DMS53 (cell line): ENCODE results near the gene GPR4.
A peak's percentile ranks its signal among the peaks of the same experiment; 100 is the strongest.
"Not testable (repeated sequence)": the region's sequence is repeated elsewhere in the genome, so short reads cannot be mapped to it uniquely, and the experiment has no call there.

ENCODE experiments used
- DNase-seq: peaks from one replicate; lab custom pipeline; 2025; lab: John Stamatoyannopoulos, UW

GPR4 gene

DNA sequence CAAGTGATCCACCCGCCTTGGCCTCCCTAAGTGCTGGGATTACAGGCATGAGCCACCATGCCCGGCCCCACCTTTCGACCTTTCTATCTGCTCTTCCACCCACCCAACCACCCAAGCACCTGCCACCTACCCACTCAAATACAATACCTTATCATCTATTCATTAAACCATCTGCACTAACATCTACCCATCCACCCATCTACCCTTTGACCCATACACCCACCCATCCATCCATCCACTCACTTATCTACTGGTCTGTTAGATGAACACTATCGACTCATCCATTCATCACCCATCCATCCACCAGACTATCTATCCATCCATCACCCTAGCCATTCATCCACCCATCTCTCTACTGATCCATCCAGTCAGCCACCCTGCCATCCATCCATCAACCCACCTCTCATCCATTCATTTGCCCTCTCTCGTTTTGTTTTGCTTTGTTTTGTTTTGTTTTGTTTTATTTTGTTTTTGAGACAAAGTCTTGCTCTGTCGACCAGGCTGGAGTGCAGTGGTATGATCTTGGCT lies 20.0 kb upstream of the GPR4 start:
- no peak for DNase-seq

- DNase-seq: no peak
These were observed 19.4 kb upstream of the GPR4 start for GRCh38 chr19:45621389-45621788.

- no peak for DNase-seq
These were observed 14.6 kb upstream of the GPR4 start for GRCh38 chr19:45616704-45617017.

DNA sequence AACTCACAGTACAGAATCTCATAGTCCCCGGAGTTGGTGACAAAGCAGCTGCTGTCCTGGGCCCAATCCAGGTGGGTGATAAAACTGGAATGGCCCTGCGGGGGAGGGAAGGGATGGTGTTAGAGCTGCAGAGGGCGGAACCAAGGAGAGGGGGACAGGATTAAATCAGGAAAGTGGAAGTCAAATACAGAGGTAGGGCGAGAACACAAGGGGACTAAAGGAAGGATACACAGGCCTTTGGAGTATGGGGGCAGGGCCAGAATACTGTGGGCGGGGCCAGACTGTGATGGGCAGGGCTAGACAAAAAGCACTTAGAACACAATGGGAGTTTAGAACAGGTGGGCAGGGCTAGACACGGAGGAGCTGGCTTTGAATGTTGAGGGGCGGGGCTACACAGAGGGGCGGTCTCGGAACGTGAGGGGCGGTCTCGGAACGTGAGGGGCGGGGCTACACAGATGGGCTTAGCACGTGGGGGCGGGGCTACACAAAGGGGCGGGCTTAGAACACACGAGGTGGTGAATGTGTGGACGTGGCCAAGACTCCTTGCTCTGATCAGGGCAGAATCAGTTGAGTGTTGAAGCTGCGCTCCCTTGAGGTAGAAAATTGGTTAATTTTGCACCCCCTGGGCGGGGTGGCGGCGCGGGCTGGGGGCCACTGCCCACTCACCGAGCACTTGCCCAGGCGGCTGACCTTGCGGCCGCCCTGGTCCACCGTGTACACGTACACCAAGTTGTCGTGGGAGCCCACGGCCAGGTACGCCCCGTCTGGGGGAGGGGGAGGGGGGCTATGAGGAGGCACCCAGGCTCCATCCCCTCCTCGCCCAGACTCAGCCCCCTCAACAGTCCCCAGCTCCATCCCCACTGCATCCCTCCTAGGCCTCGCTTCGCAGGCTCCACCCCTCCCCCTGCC lies 14.0 kb upstream of the GPR4 start:
- DNase-seq: peak; percentile 73

- not testable (repeated sequence) for DNase-seq
These were observed 13.0 kb upstream of the GPR4 start for GRCh38 chr19:45615056-45615455.

- peak; percentile 80 for DNase-seq
These were observed 12.1 kb upstream of the GPR4 start for GRCh38 chr19:45613926-45614725.

- no peak for DNase-seq
These were observed 6.9 kb upstream of the GPR4 start for GRCh38 chr19:45608948-45609347.

- DNase-seq: peak; percentile 78
These were observed 5.3 kb upstream of the GPR4 start for GRCh38 chr19:45607071-45608029.

GRCh38 chr19:45601115-45601514 lies 897 bp downstream of the GPR4 start:
- no peak for DNase-seq

DNA sequence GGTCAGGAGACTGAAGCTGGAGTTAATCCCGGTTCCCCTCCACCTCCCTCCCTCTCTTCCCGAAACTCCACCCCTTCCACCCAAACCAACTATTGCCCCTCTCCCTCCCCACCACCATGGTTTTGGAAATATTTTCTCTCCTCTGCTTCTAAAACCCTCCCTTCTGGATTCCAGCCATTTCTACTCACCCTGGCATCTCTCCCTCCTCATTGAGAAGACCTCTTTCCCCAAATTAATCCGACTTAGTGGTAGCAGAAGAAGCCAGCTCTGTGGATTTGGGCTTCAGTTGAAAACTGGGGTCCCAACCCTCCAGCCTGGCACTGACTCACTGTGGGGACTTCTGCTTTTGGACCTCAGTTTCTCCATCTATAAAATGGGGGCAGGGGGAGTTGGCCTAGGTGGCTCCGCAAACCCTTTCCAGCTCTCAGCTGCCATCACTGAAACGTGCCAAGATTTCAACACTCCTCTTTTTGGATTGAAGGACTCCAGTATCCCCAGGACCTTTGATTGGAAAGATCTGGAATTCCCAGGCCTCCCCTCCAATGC lies 1.6 kb downstream of the GPR4 start:
- no peak for DNase-seq

- DNase-seq: no peak
These were observed 2.7 kb downstream of the GPR4 start for GRCh38 chr19:45599286-45599685.

DNA sequence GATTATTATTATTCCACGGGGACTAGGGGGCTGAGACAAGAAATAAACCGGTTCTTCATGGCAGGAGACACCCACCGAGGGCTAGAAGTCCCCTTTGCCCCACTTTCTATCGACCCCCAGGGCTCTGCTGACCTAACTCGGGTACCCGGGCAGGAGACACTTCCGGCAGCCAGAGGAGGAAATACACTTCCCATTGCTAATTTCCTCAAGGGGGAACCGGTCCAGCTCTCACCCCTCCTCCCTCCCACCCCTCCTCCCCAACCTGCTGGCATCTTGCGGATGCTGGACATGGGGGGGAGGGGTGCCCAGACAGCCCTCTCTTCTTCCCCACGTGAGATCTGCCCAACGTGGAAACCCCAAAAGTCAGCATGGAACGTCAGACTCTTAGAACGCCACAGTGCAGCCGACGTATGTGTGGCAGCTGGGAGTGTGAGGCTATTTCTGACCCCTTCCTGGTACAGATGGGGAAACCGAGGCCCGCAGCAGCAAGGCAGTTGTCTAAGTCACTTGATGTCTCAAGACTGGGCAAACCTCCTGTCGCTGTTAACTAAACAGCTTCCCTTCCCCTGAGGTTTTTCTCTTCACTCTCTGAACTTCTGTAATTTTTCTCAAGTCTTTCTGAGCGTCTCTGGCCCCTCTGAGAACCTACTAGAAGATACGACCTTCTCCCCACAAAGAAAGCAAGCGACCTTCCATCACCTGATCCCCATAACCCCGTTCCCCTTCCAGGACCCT lies 3.6 kb downstream of the GPR4 start:
- peak; percentile 25 for DNase-seq

DNA sequence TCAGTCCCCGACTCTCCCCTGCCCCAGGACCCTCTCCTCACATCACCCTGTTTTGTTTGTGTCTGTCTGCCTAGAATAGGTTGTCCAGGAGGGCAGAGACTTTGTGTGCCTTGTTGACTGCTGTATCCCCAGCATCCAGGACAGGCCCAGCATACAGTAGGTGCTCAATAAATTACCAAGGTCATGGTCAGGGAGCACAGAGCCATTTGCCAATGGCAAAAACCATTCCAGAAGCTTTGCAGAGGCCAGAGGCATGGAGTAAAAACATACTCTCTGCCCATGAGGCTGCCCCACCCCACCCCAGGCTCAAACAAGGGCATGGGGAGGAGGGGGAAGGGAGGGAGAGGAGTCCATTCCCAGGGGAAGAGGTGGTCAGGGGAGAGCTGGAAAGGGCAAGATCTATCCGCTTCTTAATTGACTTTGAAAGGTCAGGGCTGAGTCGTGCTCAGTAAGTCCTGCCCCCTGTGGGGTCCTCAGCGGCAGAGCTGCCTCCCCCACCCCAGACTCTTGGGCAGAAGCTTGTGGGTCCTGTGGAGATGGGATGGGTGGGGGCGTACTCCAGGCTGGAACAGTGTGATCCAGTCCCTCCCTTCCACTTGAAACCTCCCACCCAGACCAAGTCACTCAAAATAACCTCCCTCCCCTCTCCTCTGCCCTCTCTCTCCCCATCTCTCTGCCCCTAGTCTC lies 4.4 kb downstream of the GPR4 start:
- DNase-seq: no peak

- peak; percentile 46 for DNase-seq
These were observed 6.2 kb downstream of the GPR4 start for GRCh38 chr19:45595814-45596213.

GRCh38 chr19:45593520-45593919 lies 8.5 kb downstream of the GPR4 start:
- no peak for DNase-seq

GRCh38 chr19:45592366-45592765 lies 9.6 kb downstream of the GPR4 start:
- DNase-seq: no peak

- DNase-seq: no peak
These were observed 10.4 kb downstream of the GPR4 start for GRCh38 chr19:45591638-45592005.

DNA sequence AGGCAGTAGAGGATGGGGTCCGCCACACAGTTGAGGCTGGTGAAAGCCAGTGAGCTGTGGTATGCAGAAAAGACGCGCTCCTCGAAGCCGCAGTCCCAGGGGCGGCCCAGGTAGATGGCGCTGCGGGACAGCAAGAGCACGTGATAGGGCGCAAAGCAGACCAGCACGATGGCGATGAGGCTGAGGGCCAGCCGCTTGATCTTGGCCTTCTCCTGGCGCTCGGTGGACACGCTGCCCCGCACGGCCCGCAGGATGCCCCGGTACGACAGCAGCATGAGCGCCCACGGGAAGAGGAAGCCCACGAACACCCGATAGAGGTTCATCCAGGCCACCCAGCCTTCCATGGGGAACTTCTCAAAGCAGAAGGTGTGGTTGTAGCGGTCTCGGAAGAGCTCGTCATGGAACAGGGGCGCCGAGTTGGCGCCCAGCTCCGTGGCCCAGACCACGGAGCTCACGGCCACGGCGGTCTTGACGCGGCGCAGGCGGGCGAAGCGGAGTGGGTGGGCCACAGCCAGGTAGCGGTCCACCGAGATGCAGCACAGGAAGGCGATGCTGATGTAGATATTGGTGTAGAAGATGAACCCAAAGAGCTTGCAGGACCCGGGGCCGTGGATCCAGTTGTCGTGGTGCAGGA lies 10.9 kb downstream of the GPR4 start:
- DNase-seq: peak; percentile 87

DNA sequence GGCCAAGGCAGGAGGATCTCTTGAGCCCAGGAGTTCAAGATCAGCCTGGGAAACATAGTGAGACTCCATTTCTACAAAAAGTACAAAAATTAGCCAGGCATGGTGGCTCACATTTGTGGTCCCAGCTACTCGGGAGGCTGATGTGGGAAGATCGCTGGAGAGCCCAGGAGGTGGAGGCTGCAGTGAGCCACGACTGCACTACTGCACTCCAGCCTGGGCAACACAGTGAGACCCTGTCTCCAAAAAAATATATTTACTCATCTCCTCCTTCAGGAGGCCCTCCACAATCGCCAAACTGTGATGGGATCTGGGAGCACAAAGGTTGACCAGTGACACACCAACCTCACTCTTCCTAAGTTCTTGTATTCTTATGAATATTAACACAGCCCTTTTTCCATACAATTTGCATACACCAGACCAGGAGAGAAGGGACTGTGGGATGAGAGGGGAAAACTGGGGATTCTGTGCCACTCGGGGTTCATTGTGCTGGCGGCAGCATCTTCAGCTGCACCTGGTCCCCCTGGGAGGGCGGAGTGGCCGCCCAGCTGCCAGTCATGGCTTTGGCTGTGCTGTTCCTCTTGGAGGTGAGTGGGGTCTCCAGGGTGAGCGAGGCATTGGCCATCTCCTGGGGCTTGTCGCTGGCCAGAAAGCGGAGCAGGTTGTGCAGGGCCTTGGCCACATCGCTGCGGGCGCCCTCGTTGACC lies 11.6 kb downstream of the GPR4 start:
- DNase-seq: no peak
